ENCODE results near the gene SPARCL1.
"Not testable (repeated sequence)": the region's sequence is repeated elsewhere in the genome, so short reads cannot be mapped to it uniquely, and the experiment has no call there.

SPARCL1 gene

GRCh38 chr4:87529187-87529586, at the start of gene SPARCL1:
SPARCL1 (minus strand) TSS chr4:87529376; CDS start chr4:87499574, 29,802 bp downstream.
- peak; percentile 64 for DNase-seq

GRCh38 chr4:87575983-87576382, 46.8 kb upstream of the SPARCL1 start:
- no peak for DNase-seq

GRCh38 chr4:87575408-87575807, 46.2 kb upstream of the SPARCL1 start:
- no peak for DNase-seq

- no peak for DNase-seq
These were observed 45.8 kb upstream of the SPARCL1 start for GRCh38 chr4:87574996-87575395.

- DNase-seq = not testable (repeated sequence)
These were observed 45.2 kb upstream of the SPARCL1 start for GRCh38 chr4:87574376-87574775.

- no peak for DNase-seq
These were observed 41.2 kb upstream of the SPARCL1 start for GRCh38 chr4:87570290-87570805.

- no peak for DNase-seq
These were observed 38.0 kb upstream of the SPARCL1 start for GRCh38 chr4:87567191-87567590.

- DNase-seq = no peak
These were observed 37.1 kb upstream of the SPARCL1 start for GRCh38 chr4:87566276-87566675.

- no peak for DNase-seq
These were observed 36.6 kb upstream of the SPARCL1 start for GRCh38 chr4:87565746-87566145.

GRCh38 chr4:87560802-87561201, 31.6 kb upstream of the SPARCL1 start:
- no peak for DNase-seq

GRCh38 chr4:87559090-87559837, 30.1 kb upstream of the SPARCL1 start:
- DNase-seq = no peak

GRCh38 chr4:87557348-87557747, 28.2 kb upstream of the SPARCL1 start:
- no peak for DNase-seq

- DNase-seq = no peak
These were observed 26.8 kb upstream of the SPARCL1 start for GRCh38 chr4:87555773-87556619.

GRCh38 chr4:87553182-87553581, 24.0 kb upstream of the SPARCL1 start:
- no peak for DNase-seq

GRCh38 chr4:87551361-87551760, 22.2 kb upstream of the SPARCL1 start:
- DNase-seq = no peak

- no peak for DNase-seq
These were observed 18.0 kb upstream of the SPARCL1 start for GRCh38 chr4:87547016-87547708.

- DNase-seq = no peak
These were observed 15.9 kb upstream of the SPARCL1 start for GRCh38 chr4:87545052-87545451.

- peak; percentile 62 for DNase-seq
These were observed 14.8 kb upstream of the SPARCL1 start for GRCh38 chr4:87543835-87544461.

GRCh38 chr4:87542734-87543312, 13.6 kb upstream of the SPARCL1 start:
- no peak for DNase-seq

- no peak for DNase-seq
These were observed 13.0 kb upstream of the SPARCL1 start for GRCh38 chr4:87541956-87542709.

- DNase-seq = no peak
These were observed 12.3 kb upstream of the SPARCL1 start for GRCh38 chr4:87541521-87541920.

Measured in eye (tissue), 1 donor.